ENCODE data around the gene WNT9A.

DNA sequence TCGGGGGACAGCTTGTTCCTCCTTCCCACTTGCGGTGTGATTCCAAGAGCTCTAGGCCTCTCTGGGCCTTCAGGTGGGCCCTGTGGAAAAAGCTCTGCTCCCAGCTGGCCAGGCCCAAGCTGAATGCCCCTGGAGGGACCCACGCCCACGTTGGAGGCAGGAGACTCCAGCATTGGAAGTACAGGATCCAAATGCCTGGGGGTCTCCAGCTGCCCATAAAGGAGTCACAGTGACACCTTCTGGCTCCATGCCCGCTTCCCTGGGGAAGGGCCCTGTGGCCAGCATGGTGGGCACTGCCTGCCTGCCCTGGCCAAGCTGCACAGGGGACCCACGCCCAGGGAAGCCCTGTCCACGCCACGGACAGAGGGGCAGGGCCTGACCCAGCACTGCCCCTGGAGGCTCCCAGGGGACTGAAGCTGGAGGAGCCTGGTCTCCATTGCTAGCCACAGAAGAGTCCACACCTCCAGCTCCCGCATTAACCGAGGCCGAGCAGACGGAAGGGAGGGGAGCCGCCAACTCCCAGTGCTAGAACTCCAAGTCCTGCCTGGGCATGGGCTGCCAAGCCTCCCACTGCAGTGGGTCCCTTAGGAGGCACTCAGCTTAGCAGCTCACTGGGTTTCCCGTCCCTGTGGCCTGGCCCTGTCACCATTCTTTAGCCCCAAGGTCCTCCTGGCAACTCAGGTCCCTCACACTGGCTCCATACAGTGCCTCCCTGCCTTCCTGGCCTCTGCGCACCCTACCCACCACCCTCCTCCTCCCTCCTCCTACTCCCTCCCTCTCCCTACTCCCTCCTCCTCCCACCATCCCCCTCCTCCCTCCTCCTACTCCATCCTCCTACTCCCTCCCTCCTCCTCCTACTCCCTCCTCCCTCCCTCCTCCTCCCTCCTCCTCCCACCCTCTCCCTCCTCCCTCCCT lies 41.9 kb downstream of the WNT9A start:
- TF ChIP-seq, protein P1, sequence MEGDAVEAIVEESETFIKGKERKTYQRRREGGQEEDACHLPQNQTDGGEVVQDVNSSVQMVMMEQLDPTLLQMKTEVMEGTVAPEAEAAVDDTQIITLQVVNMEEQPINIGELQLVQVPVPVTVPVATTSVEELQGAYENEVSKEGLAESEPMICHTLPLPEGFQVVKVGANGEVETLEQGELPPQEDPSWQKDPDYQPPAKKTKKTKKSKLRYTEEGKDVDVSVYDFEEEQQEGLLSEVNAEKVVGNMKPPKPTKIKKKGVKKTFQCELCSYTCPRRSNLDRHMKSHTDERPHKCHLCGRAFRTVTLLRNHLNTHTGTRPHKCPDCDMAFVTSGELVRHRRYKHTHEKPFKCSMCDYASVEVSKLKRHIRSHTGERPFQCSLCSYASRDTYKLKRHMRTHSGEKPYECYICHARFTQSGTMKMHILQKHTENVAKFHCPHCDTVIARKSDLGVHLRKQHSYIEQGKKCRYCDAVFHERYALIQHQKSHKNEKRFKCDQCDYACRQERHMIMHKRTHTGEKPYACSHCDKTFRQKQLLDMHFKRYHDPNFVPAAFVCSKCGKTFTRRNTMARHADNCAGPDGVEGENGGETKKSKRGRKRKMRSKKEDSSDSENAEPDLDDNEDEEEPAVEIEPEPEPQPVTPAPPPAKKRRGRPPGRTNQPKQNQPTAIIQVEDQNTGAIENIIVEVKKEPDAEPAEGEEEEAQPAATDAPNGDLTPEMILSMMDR (IDR thresholded peaks at IDR 0.05), result no peak
- TF ChIP-seq POLR2A (IDR thresholded peaks at IDR 0.05), result no peak

Data from right lobe of liver (tissue), 4 donors.